K562 (cell line): ENCODE results near the gene LYPLA2. TPM values are rescaled to one million over a fixed set of nuclear protein-coding genes. Genes with fewer than 3 reads are reported as not detected.

Experiments used
- CBX5 ChIP-seq: IDR thresholded peaks from 2 replicates; pipeline ENCODE4 v1.6.1; 2014; ENCODE audit warnings: low read depth, borderline replicate concordance
- CCNT2 ChIP-seq: IDR thresholded peaks from 2 replicates; pipeline ENCODE4 v1.6.1; 2011; ENCODE audit warnings: borderline replicate concordance, low read depth, mild to moderate bottlenecking, moderate library complexity, mixed read lengths, low read length; ENCODE audit not compliant: insufficient read length; ENCODE audit errors: extremely low read depth
- HDAC8 ChIP-seq: fragments of 450-650 bp; IDR thresholded peaks from 2 replicates; pipeline ENCODE4 v1.6.1; 2016; ENCODE audit warnings: mild to moderate bottlenecking, missing genetic modification characterization, moderate library complexity, missing compliant biosample characterization
- HNRNPK ChIP-seq: fragments of 200-400 bp; formaldehyde crosslinking; IDR thresholded peaks from one replicate; pipeline ENCODE4 v1.6.1; 2018; ENCODE audit warnings: mild to moderate bottlenecking, low read depth, low read length; ENCODE audit not compliant: poor library complexity, severe bottlenecking
- JUND ChIP-seq, 2 experiments: IDR thresholded peaks; 2 replicates in 1 of 2; 3 replicates in 1 of 2; pipeline ENCODE4 v1.6.1; 2011; ENCODE audit warnings: borderline replicate concordance in 2 of 2, low read depth in 2 of 2, low read length in 2 of 2, improper control_type of control experiment in 1 of 2, missing biosample characterization in 1 of 2, missing genetic modification characterization in 1 of 2, missing genetic modification reagents in 1 of 2
- KLF16 ChIP-seq: IDR thresholded peaks from 2 replicates; pipeline ENCODE4 v1.6.1; 2016; ENCODE audit warnings: antibody characterized with exemption
- PML ChIP-seq: IDR thresholded peaks from 2 replicates; pipeline ENCODE4 v1.6.1; 2012; ENCODE audit warnings: low read length, inconsistent platforms
- POLR2AphosphoS2 ChIP-seq: IDR thresholded peaks from 2 replicates; pipeline ENCODE4 v1.6.1; 2012; ENCODE audit warnings: low read length, improper control_type of control experiment
- RFX1 ChIP-seq: fragments of 450-650 bp; IDR thresholded peaks from 2 replicates; pipeline ENCODE4 v1.6.1; 2016; ENCODE audit warnings: mild to moderate bottlenecking, moderate library complexity
- STAG1 ChIP-seq: sonication (generic); formaldehyde crosslinking; IDR thresholded peaks from 2 replicates; pipeline ENCODE4 v1.5.0; 2020; ENCODE audit warnings: missing genetic modification reagents, borderline replicate concordance
- TBP ChIP-seq: optimal IDR thresholded peaks from 2 replicates; pipeline ENCODE3; 2011; ENCODE audit warnings: low read depth, low read length, improper control_type of control experiment
- ZNF217 ChIP-seq: sonication (generic); formaldehyde crosslinking; IDR thresholded peaks from 2 replicates; pipeline ENCODE4 v1.8.0; 2022; ENCODE audit warnings: mild to moderate bottlenecking, missing genetic modification reagents
- ZSCAN29 ChIP-seq: fragments of 450-650 bp; IDR thresholded peaks from 2 replicates; pipeline ENCODE4 v1.6.1; 2017
- polyA plus RNA-seq, 8 experiments: library from polyadenylated mRNA; depleted of rRNA in 4 of 8; stranded (reverse) in 5 of 8; unstranded in 3 of 8; fragments of >200 nt; fragmentation: Nextera tagmentation in 2 of 8; fragmentation: Illumina TruSeq in 1 of 8; extraction: Ambion mirVana in 2 of 8; extraction: Trizol in 1 of 8; gene quantifications; 2 replicates each; pipeline versions ENCODE4 v1.2.1 to v1.2.3, GENCODE V29; 2011 to 2014; ENCODE audit warnings: inconsistent platforms in 1 of 8, missing spikeins in 1 of 8
- total RNA-seq, 7 experiments: library from RNA; depleted of rRNA in 6 of 7; stranded (reverse); fragments of >200 nt in 6 of 7; fragmentation: Illumina TruSeq in 2 of 7; extraction: Trizol in 2 of 7; gene quantifications; 2 replicates each; pipeline versions ENCODE4 v1.2.1 to v1.2.3, GENCODE V29; 2011 to 2021; ENCODE audit warnings: low replicate concordance in 1 of 7
- TF ChIP-seq, protein P1 (sequence below): fragments of 250-450 bp; sonication (Bioruptor Pico); IDR thresholded peaks from 2 replicates; pipeline ENCODE4 v1.5.0; 2021; ENCODE audit warnings: mild to moderate bottlenecking, moderate library complexity
- TF ChIP-seq, protein P2 (sequence below), 2 experiments: IDR thresholded peaks; 2 replicates each; pipeline ENCODE4 v1.6.1; 2011; ENCODE audit warnings: borderline replicate concordance in 1 of 2, control low read depth in 1 of 2, low read depth in 1 of 2, low read length in 1 of 2, mild to moderate bottlenecking in 1 of 2, mixed read lengths in 1 of 2, moderate library complexity in 1 of 2; ENCODE audit not compliant: insufficient read depth in 1 of 2, insufficient read length in 1 of 2, poor library complexity in 1 of 2, severe bottlenecking in 1 of 2; ENCODE audit errors: extremely low read depth in 1 of 2
- TF ChIP-seq, protein P3 (sequence below): fragments of 250-450 bp; sonication (Bioruptor Pico); IDR thresholded peaks from 2 replicates; pipeline ENCODE4 v1.4.0; 2020; ENCODE audit warnings: mild to moderate bottlenecking, moderate library complexity
- TF ChIP-seq, protein P4 (sequence below), 2 experiments: fragments of 200-800 bp in 1 of 2; sonication (Bioruptor generic) in 1 of 2; sonication (generic) in 1 of 2; formaldehyde crosslinking in 1 of 2; IDR thresholded peaks in 1 of 2; conservative IDR thresholded peaks in 1 of 2; 2 replicates each; pipeline versions ENCODE4 v1.5.0 to v1.6.1; 2016 to 2020; ENCODE audit warnings: missing compliant biosample characterization in 1 of 2, missing genetic modification characterization in 1 of 2, missing genetic modification reagents in 1 of 2

Gene LYPLA2
- total and polyA plus RNA-seq, 9 of the 15 experiments (the other 6 are each of a cell fraction or from before 2014, with no cell fraction given), result 3.9 to 128 (median 60.1) TPM

DNA sequence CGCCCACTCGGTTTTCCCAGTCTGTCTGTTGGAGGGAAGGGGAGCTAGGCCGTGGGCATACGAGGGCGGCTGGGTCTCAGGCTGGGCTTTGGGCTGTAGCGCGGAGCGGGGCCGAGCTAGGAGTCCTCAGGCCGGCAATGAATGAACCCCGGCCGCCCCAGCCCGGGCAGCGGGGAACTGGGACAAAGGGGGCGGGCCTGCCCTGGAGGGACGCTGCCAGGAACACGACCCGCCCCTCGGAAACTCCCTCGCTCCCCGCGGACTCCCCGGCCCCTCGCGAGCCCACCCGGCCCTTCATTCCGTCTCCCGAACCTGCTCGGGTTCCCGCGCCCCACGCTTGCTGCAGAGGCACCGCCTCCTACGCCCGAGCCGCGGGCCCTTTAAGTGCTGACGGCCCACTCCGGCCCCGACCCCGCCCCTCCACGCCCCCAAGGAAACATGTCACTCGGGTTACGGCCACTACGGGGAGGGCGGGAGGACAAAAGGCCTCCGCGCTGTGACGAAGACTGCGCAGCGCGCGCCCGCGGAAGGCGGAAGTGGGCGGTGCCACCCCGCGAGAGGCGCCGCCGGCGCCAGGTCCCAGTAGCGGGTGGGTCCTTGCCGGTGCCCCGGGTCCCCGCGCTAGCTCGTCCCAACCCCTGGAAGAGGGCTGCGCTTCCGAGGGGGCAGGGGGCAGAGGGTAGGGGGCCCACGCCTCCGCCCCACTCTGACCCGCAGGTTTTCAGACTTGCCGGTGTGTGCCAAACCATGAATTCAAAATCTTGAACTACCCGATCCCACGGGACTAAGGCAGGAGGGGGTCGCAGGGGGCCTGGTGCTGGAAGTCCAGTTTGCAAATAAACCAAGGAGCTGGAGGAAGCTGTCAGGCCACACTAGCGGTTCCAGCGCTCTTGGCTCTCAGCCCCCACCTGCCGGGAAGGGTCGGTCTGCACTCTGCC lies 9.7 kb downstream of the LYPLA2 start, which contains the start of gene GALE (continued):
- TF ChIP-seq, protein P1, sequence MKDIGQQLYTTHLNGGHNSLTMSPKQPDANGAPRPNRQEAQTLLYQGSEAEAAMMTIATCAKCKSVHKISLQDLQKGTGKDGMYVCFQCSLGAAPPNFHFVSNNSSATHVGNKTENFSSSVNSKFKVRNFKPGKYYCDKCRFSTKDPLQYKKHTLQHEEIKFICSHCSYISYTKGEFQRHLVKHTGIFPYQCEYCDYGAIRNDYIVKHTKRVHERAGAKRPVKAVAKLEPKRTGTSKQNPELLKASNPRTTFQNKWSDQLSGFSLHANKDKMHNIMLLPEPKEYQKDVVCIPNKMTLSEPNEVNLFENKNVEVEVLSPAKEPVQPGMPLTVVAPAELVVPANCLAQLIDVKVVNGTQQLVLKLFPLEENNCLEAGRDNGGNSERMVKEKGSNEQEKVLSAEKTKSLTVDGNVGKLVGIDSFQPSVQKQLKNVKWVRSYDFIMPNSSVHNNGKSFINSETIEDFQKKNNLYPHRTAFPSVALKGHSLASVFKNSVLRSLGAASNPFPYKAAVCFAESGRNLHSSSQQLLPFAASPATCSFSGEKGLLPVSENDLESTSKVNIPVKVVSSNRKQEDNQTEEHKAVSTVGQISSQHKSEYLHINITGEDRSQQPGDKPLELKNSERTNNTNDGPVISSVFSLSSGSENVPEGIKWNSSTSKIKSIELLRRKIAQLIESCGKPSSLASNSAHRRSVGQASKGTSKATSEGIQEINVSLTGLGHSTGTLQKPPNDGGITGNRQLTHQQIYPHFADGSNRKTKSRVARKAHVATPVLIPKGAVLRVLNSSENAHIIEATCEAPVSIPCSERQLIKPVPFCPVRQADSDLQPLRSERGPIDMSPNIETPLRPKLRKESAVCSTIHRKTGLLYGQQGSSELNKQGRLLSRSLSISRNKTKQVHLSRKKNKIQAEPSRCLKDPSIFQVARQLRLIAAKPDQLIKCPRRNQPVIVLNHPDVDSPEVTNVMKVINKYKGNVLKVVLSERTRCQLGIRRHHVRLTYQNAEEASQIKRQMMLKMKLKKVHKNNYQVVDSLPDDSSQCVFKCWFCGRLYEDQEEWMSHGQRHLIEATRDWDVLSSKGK (CRISPR knock-in tag), result no peak
- TF ChIP-seq HNRNPK (no peak), TBP (peak; percentile 70), ZNF217 (CRISPR knock-in tag) (no peak), KLF16 (peak; percentile 84), HDAC8 (tag) (no peak), JUND (IDR thresholded peaks at IDR 0.05; ENCODE audit: borderline replicate concordance, low read depth, low read length) (peak; percentile 79), JUND (tag; IDR thresholded peaks at IDR 0.05; ENCODE audit: borderline replicate concordance, low read depth, low read length) (no peak; the same call in 2 of the 3 replicates), CBX5 (no peak), ZSCAN29 (no peak), STAG1 (no peak), PML (peak; percentile 64; the same call in 1 of the 2 replicates), CCNT2 (peak; percentile 93), RFX1 (no peak; the same call in 1 of the 2 replicates), POLR2AphosphoS2 (peak; percentile 89; the same call in 1 of the 2 replicates)
- TF ChIP-seq, protein P2, sequence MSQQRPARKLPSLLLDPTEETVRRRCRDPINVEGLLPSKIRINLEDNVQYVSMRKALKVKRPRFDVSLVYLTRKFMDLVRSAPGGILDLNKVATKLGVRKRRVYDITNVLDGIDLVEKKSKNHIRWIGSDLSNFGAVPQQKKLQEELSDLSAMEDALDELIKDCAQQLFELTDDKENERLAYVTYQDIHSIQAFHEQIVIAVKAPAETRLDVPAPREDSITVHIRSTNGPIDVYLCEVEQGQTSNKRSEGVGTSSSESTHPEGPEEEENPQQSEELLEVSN (IDR thresholded peaks at IDR 0.05; ENCODE audit: borderline replicate concordance in 1 of 2, extremely low read depth in 1 of 2, insufficient read depth in 1 of 2, insufficient read length in 1 of 2, low read depth in 1 of 2, low read length in 1 of 2, poor library complexity in 1 of 2, severe bottlenecking in 1 of 2), result peak; percentile 47 to 48
- TF ChIP-seq, protein P3, sequence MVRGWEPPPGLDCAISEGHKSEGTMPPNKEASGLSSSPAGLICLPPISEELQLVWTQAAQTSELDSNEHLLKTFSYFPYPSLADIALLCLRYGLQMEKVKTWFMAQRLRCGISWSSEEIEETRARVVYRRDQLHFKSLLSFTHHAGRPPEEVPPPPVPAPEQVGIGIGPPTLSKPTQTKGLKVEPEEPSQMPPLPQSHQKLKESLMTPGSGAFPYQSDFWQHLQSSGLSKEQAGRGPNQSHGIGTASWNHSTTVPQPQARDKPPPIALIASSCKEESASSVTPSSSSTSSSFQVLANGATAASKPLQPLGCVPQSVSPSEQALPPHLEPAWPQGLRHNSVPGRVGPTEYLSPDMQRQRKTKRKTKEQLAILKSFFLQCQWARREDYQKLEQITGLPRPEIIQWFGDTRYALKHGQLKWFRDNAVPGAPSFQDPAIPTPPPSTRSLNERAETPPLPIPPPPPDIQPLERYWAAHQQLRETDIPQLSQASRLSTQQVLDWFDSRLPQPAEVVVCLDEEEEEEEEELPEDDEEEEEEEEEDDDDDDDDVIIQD (CRISPR knock-in tag), result peak; percentile 57
- TF ChIP-seq, protein P4, sequence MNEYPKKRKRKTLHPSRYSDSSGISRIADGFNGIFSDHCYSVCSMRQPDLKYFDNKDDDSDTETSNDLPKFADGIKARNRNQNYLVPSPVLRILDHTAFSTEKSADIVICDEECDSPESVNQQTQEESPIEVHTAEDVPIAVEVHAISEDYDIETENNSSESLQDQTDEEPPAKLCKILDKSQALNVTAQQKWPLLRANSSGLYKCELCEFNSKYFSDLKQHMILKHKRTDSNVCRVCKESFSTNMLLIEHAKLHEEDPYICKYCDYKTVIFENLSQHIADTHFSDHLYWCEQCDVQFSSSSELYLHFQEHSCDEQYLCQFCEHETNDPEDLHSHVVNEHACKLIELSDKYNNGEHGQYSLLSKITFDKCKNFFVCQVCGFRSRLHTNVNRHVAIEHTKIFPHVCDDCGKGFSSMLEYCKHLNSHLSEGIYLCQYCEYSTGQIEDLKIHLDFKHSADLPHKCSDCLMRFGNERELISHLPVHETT (CRISPR knock-in tag; conservative IDR thresholded peaks at IDR 0.05 in 1 of 2, IDR thresholded peaks at IDR 0.05 in 1 of 2), result peak in 1 of 2 experiments; percentile 80; a peak in 2 of 4 replicates
